Endothelial cell of umbilical vein (primary cell): ENCODE data around the gene SPECC1L. TPM values are rescaled to one million over a fixed set of nuclear protein-coding genes. Genes with fewer than 3 reads are reported as not detected.

Experiments used
- BruUV-seq: library from RNA; stranded (reverse); fragments of 400-500 nt; replicated peaks from 2 replicates; lab custom pipeline; 2021; lab: Mats Ljungman, UMichigan
- CTCF ChIA-PET: fragments of 300-600, 350-600 bp; sonication (Branson Sonifier 250); formaldehyde crosslinking; loops from one replicate; lab custom pipeline; 2021; ENCODE audit warnings: antibody characterized with exemption, inconsistent platforms; lab: Charles Lee
- POLR2A ChIA-PET: fragments of 300-600, 350-600 bp; sonication (Branson Sonifier 250); formaldehyde crosslinking; loops from one replicate; lab custom pipeline; 2021; ENCODE audit warnings: antibody characterized with exemption, inconsistent platforms; lab: Charles Lee
- DNase-seq: peaks from one replicate; pipeline ENCODE4 v3.0.0-alpha.2; 2011; ENCODE audit warnings: low read depth, low spot score
- FAIRE-seq: peaks from 2 replicates; lab custom pipeline; 2011; peaks lifted over from hg19 to GRCh38; lab: Jason Lieb, UNC
- H2AFZ ChIP-seq: 2 replicates; pipeline ENCODE4 v1.6.0; 2012; ENCODE audit warnings: low read depth, low read length, control low read depth, inconsistent platforms
- H3K27ac ChIP-seq: 2 replicates; pipeline ENCODE4 v1.5.1; 2011; ENCODE audit warnings: low read depth, mild to moderate bottlenecking, control low read depth, low read length, moderate library complexity; ENCODE audit not compliant: insufficient read depth
- H3K27me3 ChIP-seq, 2 experiments: 2 replicates each; pipeline versions ENCODE4 v1.6.0 to v1.6.1; 2011; ENCODE audit warnings: low read length in 2 of 2, mixed read lengths in 1 of 2; ENCODE audit not compliant: control insufficient read depth in 2 of 2, insufficient read depth in 2 of 2
- H3K36me3 ChIP-seq, 2 experiments: 2 replicates in 1 of 2; 3 replicates in 1 of 2; pipeline ENCODE4 v1.5.1; 2011; ENCODE audit warnings: low read length in 2 of 2, mild to moderate bottlenecking in 1 of 2, moderate library complexity in 1 of 2; ENCODE audit not compliant: control insufficient read depth in 2 of 2, insufficient read depth in 2 of 2; ENCODE audit errors: extremely low read depth in 1 of 2
- H3K4me1 ChIP-seq: 3 replicates; pipeline ENCODE4 v1.5.1; 2011; ENCODE audit warnings: mild to moderate bottlenecking, low read length; ENCODE audit not compliant: control insufficient read depth, insufficient read depth; ENCODE audit errors: extremely low read depth
- H3K4me2 ChIP-seq: 2 replicates; pipeline ENCODE4 v1.6.1; 2011; ENCODE audit warnings: low read length, control low read depth, mixed read lengths; ENCODE audit not compliant: insufficient read depth
- H3K4me3 ChIP-seq, 3 experiments: fragments of 200-600 bp in 1 of 3; sonication (generic), shearing (Covaris generic) in 1 of 3; replicated peaks in 1 of 3; 2 replicates each; pipeline ENCODE4 v1.5.1; 2011 to 2016; ENCODE audit warnings: control low read depth in 3 of 3, low read length in 3 of 3, mild to moderate bottlenecking in 2 of 3, inconsistent platforms in 1 of 3, low read depth in 1 of 3, moderate library complexity in 1 of 3; ENCODE audit not compliant: insufficient read depth in 1 of 3
- H3K79me2 ChIP-seq: 2 replicates; pipeline ENCODE4 v1.6.0; 2012; ENCODE audit warnings: low read length, inconsistent platforms; ENCODE audit not compliant: control insufficient read depth, insufficient read depth
- H3K9ac ChIP-seq: replicated peaks from 2 replicates; pipeline ENCODE3; 2011; ENCODE audit warnings: low read length, control low read depth; ENCODE audit not compliant: insufficient read depth; ENCODE audit errors: extremely low read depth
- H3K9me1 ChIP-seq: replicated peaks from 3 replicates; pipeline ENCODE4 v1.6.0; 2011; ENCODE audit warnings: mild to moderate bottlenecking, low read length; ENCODE audit not compliant: control insufficient read depth, insufficient read depth; ENCODE audit errors: extremely low read depth
- H3K9me3 ChIP-seq: replicated peaks from 2 replicates; pipeline ENCODE4 v1.5.1; 2012; ENCODE audit warnings: low read length, inconsistent platforms; ENCODE audit not compliant: control insufficient read depth, insufficient read depth
- H4K20me1 ChIP-seq: replicated peaks from 2 replicates; pipeline ENCODE3; 2011; ENCODE audit warnings: mild to moderate bottlenecking, low read length; ENCODE audit not compliant: control insufficient read depth, insufficient read depth; ENCODE audit errors: extremely low read depth
- CTCF ChIP-seq, 2 donors: IDR thresholded peaks; 1 replicate in 1 of 2; 2 replicates in 1 of 2; pipeline ENCODE4 v1.5.1; 2011; ENCODE audit warnings: low read length in 2 of 2, mild to moderate bottlenecking in 2 of 2, moderate library complexity in 2 of 2, control low read depth in 1 of 2, inconsistent platforms in 1 of 2, low read depth in 1 of 2; ENCODE audit not compliant: insufficient read depth in 1 of 2; ENCODE audit errors: extremely low read depth in 1 of 2
- EZH2 ChIP-seq: IDR thresholded peaks from 2 replicates; pipeline ENCODE4 v1.6.1; 2012; ENCODE audit warnings: borderline replicate concordance, low read depth, mild to moderate bottlenecking, moderate library complexity, low read length, inconsistent platforms; ENCODE audit not compliant: severe bottlenecking
- FOS ChIP-seq: IDR thresholded peaks from 2 replicates; pipeline ENCODE4 v1.6.1; 2011; ENCODE audit warnings: mild to moderate bottlenecking, low read length, moderate library complexity, borderline replicate concordance; ENCODE audit not compliant: insufficient read depth
- GATA2 ChIP-seq: IDR thresholded peaks from 2 replicates; pipeline ENCODE4 v1.7.0; 2011; ENCODE audit warnings: low read depth, mild to moderate bottlenecking, moderate library complexity, mixed read lengths, low read length; ENCODE audit not compliant: insufficient read length, insufficient read depth
- JUN ChIP-seq: IDR thresholded peaks from 2 replicates; pipeline ENCODE4 v1.6.1; 2011; ENCODE audit warnings: borderline replicate concordance, low read depth; ENCODE audit not compliant: insufficient read length, insufficient read depth
- MAX ChIP-seq: IDR thresholded peaks from 2 replicates; pipeline ENCODE4 v1.6.1; 2011; ENCODE audit not compliant: insufficient read depth, insufficient read length
- MYC ChIP-seq: IDR thresholded peaks from one replicate; pipeline ENCODE4 v1.6.1; 2011; ENCODE audit warnings: mild to moderate bottlenecking, low read depth, low read length
- POLR2A ChIP-seq: IDR thresholded peaks from 2 replicates; pipeline ENCODE4 v1.6.1; 2012; ENCODE audit warnings: low read depth, mild to moderate bottlenecking, control low read depth, low read length
- POLR2AphosphoS5 ChIP-seq: IDR thresholded peaks from 2 replicates; pipeline ENCODE4 v1.6.1; 2012; ENCODE audit warnings: low read depth, mild to moderate bottlenecking, control low read depth, low read length, moderate library complexity; ENCODE audit not compliant: insufficient read depth
- dilution Hi-C: fragments of 300-500 bp; cut with MboI; formaldehyde crosslinking; loops from one replicate; pipeline ENCODE4 v1.15.0; 2019; ENCODE audit warnings: low sequenced_read_pairs; ENCODE audit not compliant: extremely low pct_ligation_motif_present
- intact Hi-C: fragments of 100-400 bp; cut with micrococcal nuclease; formaldehyde crosslinking; loops from one replicate; pipeline ENCODE4 v1.10.0; 2022
- polyA plus RNA-seq, 4 experiments: library from polyadenylated mRNA; depleted of rRNA in 3 of 4; stranded (reverse) in 3 of 4; unstranded in 1 of 4; fragments of >200 nt; gene quantifications; 2 replicates each; pipeline versions ENCODE4 v1.2.1 to v1.2.3, GENCODE V29; 2011 to 2012; ENCODE audit warnings: missing spikeins in 1 of 4
- total RNA-seq: library from RNA; stranded (reverse); gene quantifications from 2 replicates; pipeline ENCODE4 v1.2.3, GENCODE V29; 2021

Gene SPECC1L
- total and polyA plus RNA-seq, 2 donors (not counting 3 experiments of a cell fraction or from before 2014, with no cell fraction given) = 22.8 to 79.3 TPM

DNA sequence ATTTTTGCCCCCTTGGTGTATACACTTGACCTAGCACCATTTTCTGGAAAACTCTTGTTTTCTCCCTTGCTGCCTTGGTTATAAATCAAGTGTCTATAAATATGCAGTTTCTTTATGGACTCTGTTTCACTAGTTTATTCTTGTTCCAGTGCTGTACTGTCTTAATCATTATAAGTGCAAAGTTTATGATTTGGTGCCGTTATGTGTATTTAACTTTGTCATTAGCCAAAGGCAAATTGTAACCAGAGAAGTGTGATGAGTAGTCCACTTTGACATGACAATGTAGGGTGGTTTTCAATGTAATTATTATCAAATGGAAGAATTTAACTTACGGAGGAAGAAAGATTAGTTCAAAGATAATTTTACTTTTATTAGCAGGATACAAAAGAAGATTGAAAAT is 40.3 kb downstream of the SPECC1L start:
- H3K27me3 ChIP-seq = no peaks in the 10 kb centered on the region
- H3K27ac ChIP-seq = no peak overlapping the region
- no peak overlapping the region for H3K9ac ChIP-seq
- no peak for FAIRE-seq
- H3K4me1 ChIP-seq = peaks cover 15% of the 10 kb centered on the region
- CTCF ChIA-PET = no interaction called here
- BruUV-seq = no TSS peak
- DNase-seq = no peak
- no peaks in the 10 kb centered on the region for H4K20me1 ChIP-seq
- H3K4me2 ChIP-seq = no peak overlapping the region
- peaks cover 6% of the 10 kb centered on the region in 2 experiments for H3K36me3 ChIP-seq
- no peaks in the 10 kb centered on the region for H3K9me3 ChIP-seq
- intact Hi-C loops = no loop called here
- H3K79me2 ChIP-seq = peaks cover 59% of the 10 kb centered on the region
- H3K4me3 ChIP-seq = no peak overlapping the region
- no peaks in the 10 kb centered on the region for H3K9me1 ChIP-seq
- TF ChIP-seq GATA2 (no peak), MAX (no peak), POLR2A (no peak), EZH2 (no peak), FOS (no peak), MYC (no peak), POLR2AphosphoS5 (no peak), CTCF (IDR thresholded peaks at IDR 0.05; ENCODE audit: extremely low read depth in 1 of 2, insufficient read depth in 1 of 2, low read depth in 1 of 2, low read length in 2 of 2) (no peak), JUN (no peak)
- H2AFZ ChIP-seq = no peak overlapping the region
- dilution Hi-C loops = no loop called here
- POLR2A ChIA-PET = no interaction called here
